GM21723 (cell line): Measurements from ENCODE around the gene TXNRD2.

Experiments used
- ATAC-seq: cut with Tn5 transposase; IDR thresholded peaks from one replicate; pipeline ENCODE4 v1.9.1; 2021; ENCODE audit warnings: mild to moderate bottlenecking, moderate library complexity; ENCODE audit not compliant: unreplicated experiment

The TXNRD2 gene

GRCh38 chr22:19828035-19828401, 113.6 kb downstream of the TXNRD2 start:
- ATAC-seq, result no peak

- no peak for ATAC-seq
These were observed 114.1 kb downstream of the TXNRD2 start for GRCh38 chr22:19827341-19828034.

GRCh38 chr22:19826619-19826950, 115.0 kb downstream of the TXNRD2 start:
- ATAC-seq, result no peak

GRCh38 chr22:19825904-19826618, 115.6 kb downstream of the TXNRD2 start:
- no peak for ATAC-seq
